ENCODE data around the gene HOXD8. TPM values are rescaled to one million over a fixed set of nuclear protein-coding genes. Genes with fewer than 3 reads are reported as not detected.

Gene HOXD8
- 0.21 and 1.7 TPM in 2 replicates for total RNA-seq

DNA sequence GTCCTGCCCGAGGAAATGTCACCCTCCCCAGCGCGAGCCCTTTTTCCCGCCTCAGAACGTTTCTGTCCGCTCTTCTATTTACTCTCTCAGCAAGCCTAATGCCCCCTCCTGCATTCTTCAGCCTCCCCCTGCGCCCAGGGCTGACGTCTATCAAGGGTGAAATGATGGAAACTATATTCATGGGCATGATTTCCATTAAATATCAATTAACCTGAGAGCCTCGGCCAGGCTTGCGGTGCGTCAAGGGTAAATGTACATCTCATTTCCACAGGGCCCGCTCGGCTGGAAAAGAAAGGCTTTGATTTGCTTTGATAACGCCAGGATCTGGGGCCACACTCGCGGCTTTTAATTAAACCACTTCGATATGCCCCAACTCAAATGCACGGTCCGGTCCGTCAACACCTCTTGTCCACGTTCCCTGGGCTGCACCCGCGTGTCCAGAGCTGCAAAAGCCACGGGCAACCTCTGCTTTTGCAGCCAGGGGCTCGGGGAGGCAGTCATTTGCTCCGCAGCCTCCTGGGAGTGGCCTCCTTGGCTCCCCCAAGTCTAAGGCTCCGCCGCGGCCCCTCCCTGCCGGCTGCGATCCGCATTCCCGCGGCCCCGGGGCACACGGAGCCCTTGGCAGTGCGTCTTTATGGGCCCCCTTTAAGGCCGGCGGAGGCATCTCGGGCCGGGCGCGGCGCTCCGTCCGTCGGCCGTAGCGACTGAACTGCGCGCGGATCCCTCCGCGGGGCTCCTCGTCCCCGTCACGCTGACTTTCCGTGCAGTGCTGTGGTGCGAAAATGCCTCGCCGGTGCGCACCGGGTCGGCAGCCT lies at the start of gene HOXD8:
Gene HOXD8, plus strand, starts transcription at position 724 of the 815 bp plus-strand sequence. CDS start 662 bp downstream, outside the sequence.

DNA sequence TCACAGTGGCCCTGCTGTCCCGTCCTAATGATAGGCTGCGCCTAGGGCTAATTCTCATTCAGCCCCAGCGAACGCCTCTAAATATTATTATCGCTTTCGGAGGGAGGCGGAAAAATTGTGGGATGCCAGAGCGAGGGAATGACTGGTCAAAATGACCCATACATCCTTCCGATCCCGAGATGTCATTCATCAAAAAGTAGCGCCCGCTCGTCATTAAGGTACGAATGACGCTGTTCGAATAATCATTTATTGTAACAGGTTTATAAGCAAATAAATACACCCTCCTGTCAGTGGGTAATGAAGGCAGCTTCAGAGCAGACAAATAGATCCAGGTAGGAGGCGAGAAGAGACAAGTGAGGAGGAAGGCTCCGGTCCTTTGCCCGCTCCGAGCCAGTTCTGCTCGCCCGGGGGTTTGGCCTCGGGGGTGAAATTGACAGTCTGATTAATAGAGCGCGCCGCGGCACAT lies 45.7 kb upstream of the HOXD8 start, which contains the start of gene EVX2:
Gene EVX2, minus strand, starts transcription at position 167 of the 466 bp plus-strand sequence. CDS start 186 bp downstream, outside the sequence.

DNA sequence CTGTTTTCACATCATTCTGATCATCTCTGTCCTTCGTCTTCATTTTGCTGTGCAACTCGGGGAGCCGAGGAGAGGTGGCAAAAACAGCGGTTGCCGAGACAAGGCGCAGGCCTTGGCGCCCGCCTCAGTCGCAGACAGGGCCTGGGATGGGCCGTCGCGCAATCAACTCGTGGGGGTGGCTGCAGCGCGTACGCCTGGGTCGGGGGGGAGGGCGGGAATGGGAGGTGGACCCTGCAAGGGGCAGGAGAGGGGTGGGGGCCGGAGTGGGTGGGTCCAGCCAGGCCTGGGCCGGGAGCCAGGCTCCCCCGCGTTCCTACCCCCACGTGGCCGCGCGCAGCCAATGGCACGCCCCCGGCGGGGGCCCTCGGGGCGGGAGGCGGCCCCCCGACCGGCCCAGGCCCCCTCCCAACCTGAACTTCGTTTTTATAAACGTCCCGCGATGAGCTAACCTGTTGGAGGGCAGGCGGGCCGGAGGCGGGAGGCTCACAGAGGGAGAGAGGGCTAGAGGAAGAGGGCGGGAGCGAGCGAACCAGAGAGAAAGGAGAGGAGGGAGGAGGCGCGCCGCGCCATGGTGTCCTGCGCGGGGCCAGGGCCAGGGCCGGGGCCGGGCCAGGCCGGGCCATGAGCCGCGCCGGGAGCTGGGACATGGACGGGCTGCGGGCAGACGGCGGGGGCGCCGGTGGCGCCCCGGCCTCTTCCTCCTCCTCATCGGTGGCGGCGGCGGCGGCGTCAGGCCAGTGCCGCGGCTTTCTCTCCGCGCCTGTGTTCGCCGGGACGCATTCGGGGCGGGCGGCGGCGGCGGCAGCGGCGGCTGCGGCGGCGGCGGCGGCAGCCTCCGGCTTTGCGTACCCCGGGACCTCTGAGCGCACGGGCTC lies 37.0 kb upstream of the HOXD8 start, which contains the start of gene HOXD13:
Gene HOXD13, plus strand, starts transcription at position 452 of the 875 bp plus-strand sequence. Its CDS starts 170 bp downstream, at position 622.

DNA sequence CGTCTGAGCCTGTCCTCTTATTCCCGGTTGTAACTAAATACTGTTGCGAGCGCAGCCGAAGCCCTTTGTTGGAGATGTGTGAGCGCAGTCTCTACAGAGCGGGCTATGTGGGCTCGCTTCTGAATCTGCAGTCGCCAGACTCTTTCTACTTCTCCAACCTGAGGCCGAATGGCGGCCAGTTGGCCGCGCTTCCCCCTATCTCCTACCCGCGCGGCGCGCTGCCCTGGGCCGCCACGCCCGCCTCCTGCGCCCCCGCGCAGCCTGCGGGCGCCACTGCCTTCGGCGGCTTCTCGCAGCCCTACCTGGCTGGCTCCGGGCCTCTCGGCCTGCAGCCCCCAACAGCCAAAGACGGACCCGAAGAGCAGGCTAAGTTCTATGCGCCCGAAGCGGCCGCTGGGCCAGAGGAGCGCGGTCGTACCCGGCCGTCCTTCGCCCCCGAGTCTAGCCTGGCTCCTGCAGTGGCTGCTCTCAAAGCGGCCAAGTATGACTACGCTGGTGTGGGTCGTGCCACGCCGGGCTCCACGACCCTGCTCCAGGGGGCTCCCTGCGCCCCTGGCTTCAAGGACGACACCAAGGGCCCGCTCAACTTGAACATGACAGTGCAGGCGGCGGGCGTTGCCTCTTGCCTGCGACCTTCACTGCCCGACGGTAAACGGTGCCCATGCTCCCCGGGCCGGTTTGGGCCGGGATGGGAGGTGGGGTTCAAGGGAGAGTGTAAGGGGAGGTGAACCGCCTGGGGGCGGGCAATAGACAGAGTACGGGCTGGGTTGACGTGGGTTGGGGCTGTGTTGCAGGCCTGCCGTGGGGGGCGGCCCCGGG lies 29.6 kb upstream of the HOXD8 start, which contains the start of gene HOXD12:
Gene HOXD12, plus strand, starts transcription at position 68 of the 819 bp plus-strand sequence. Its CDS starts 7 bp downstream, at position 75.

DNA sequence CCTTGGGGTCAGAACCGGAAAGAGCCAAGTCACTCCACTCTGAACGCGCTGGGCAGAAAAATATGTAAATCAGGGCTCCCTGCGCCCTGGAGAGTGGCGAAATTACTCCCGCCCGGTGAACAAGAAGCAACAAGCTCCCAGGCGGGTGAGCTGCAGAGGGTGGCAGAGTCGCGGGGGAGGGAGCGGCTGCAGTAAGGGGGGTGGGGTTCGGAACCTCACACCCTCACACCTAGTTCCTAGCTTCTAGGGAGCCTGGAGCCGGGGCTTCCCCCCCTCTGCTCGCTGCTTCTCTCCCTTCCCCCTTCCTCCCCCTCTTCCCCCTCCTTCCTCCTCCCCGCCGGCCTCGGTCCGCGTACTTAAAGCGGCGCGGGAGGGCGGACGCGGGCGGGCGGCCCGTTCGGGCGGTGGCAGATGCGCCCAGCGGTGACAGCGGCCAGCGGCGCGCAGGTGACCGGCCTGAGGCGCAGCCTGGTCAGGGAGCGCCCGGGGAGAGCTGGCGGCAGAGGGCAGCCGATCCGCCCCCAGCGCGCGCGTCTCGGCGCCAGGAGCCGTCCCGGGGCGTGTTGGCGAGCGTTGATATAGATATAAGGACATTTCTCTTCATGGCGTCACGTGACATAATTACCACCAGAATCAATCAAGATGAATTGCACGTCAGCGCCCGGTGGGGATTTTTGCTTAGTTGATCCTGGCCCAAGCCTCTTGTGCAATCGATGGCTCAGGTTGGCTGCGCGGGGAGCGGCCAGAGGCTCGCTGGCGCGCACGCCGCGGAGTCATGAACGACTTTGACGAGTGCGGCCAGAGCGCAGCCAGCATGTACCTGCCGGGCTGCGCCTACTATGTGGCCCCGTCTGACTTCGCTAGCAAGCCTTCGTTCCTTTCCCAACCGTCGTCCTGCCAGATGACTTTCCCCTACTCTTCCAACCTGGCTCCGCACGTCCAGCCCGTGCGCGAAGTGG lies 22.6 kb upstream of the HOXD8 start, which contains the start of gene HOXD11:
Gene HOXD11, plus strand, starts transcription at position 700 of the 959 bp plus-strand sequence. Its CDS starts 76 bp downstream, at position 776.

DNA sequence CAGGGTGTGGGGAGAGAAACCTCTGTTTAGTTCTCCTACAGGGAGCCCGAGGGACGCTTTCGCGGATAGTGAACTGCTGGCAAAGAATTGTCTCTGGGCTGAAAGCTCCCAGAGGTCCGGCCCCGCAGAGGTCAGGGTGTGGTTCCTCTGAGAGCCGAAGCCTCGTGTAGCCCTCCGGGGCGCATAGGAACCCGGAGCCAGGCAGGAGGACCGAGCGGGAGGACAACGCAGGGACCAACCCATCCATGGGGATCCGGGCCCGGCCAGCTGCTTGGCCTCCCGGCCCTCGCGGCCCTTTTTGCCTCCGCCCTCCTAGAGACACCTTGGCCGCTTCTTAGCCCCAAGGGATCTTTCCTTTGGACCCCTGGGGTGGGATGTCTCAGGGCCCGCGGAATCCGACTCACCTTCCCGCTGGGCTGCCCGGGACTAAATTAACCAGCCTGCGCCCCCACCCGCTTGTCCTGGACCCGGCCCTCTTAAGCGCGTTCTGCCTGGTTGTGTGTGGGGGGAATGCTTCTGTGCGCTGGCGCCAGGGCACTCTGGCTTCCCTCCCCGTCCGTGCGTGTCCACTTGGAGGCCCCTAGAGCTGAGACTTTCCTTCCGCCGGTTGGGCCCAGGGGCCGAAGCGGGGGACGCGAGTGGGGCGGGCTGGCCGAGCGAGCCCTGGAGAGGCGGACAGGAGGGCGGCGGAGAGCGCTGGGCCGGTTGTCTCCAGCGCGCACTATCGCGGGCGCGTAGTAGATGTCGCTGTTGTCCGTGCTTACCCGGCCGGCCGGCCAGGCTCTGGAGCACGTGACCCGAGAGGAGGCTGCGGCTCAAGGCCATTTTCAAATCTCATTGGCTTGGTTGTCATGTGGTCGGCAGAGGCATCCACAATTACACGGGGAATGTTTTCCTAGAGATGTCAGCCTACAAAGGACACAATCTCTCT lies 13.4 kb upstream of the HOXD8 start, which contains the start of gene HOXD10:
Gene HOXD10, plus strand, starts transcription at position 896 of the 931 bp plus-strand sequence. CDS start 56 bp downstream, outside the sequence.

DNA sequence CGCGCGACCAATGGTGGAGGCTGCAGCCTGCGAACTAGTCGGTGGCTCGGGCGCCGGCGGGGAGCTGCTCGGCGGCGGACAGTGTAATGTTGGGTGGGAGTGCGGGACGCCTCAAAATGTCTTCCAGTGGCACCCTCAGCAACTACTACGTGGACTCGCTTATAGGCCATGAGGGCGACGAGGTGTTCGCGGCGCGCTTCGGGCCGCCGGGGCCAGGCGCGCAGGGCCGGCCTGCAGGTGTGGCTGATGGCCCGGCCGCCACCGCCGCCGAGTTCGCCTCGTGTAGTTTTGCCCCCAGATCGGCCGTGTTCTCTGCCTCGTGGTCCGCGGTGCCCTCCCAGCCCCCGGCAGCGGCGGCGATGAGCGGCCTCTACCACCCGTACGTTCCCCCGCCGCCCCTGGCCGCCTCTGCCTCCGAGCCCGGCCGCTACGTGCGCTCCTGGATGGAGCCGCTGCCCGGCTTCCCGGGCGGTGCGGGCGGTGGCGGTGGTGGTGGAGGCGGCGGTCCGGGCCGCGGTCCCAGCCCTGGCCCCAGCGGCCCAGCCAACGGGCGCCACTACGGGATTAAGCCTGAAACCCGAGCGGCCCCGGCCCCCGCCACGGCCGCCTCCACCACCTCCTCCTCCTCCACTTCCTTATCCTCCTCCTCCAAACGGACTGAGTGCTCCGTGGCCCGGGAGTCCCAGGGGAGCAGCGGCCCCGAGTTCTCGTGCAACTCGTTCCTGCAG lies 6.7 kb upstream of the HOXD8 start, which contains the start of gene HOXD9:
Gene HOXD9, plus strand, starts transcription at position 37 of the 728 bp plus-strand sequence. Its CDS starts 50 bp downstream, at position 87.

DNA sequence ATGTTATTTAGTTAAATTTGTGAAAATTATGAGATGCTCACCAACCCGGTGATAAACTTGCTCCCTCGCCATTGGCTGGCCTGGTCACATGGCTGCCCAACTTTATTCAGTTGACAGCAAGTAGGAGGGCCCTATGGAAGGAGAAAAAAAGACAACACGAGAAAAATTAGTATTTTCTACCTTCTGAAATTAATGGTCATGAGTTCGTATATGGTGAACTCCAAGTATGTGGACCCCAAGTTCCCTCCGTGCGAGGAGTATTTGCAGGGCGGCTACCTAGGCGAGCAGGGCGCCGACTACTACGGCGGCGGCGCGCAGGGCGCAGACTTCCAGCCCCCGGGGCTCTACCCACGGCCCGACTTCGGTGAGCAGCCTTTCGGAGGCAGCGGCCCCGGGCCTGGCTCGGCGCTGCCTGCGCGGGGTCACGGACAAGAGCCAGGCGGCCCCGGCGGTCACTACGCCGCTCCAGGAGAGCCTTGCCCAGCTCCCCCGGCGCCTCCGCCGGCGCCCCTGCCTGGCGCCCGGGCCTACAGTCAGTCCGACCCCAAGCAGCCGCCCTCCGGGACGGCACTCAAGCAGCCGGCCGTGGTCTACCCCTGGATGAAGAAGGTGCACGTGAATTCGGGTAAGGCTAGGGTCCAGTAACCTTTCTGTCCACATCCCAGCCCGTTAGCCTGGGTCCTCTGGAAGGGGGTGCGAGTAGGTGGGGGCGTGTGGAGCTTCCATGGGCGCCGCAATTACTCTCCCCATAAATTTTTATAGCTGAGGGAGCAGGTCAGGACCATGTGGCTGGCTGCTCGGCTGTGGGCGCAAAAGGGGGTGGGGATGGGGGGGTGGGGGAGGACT lies 22.2 kb downstream of the HOXD8 start, which contains the start of gene HOXD4:
Gene HOXD4, plus strand, starts transcription at position 109 of the 846 bp plus-strand sequence. Its CDS starts 84 bp downstream, at position 193.

DNA sequence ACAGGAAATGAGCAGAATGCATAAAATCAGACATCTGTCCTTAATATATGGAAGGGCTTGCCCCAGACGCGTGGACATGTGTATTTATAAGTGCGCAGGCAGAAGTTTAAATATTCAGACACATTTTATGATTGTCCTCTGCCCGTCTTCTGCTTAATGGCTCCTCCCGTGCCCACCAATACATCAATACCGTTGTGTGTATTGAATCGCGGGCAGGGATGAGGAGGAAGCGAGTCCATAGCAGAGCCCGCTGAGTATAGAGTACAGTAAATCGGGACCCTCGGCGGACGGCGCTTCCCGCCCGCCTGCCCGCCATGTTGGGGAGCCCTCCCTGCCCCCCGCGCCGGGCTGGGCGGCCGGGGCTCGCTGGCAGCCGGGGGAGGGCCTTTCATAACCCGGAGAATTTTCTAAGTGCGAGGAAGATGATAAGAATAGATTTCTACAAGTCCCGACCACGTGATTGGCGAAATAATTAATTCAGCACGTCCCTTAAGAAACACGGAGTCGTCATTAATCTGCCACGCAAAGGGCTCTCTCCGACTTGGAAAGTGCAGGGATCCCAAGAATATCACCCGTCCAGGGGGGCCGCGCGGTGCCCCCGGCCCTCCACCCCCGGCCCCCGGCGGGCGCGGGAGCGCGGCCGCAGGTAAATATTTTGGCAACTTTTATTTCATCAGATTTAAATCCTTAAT lies 27.4 kb downstream of the HOXD8 start, which contains the start of gene HOXD3:
Gene HOXD3, plus strand, starts transcription at position 501 of the 692 bp plus-strand sequence. CDS start 11,808 bp downstream, outside the sequence.

Other genes with a start within 250 kb of the HOXD8 start
- 30.7 and 33.3 TPM in 2 replicates for gene LNPK, start 127.4 kb upstream of the HOXD8 start, total RNA-seq
- gene EVX2, start 45.7 kb upstream of the HOXD8 start, total RNA-seq, result not detected in 2 replicates
- gene HOXD13, start 37.0 kb upstream of the HOXD8 start, total RNA-seq, result not detected in 2 replicates
- gene HOXD12, start 29.9 kb upstream of the HOXD8 start, total RNA-seq, result not detected in 2 replicates
- 0.96 TPM in 1 of 2 replicates, not detected in the other for gene HOXD11, start 22.4 kb upstream of the HOXD8 start, total RNA-seq
- 0.48 TPM in 1 of 2 replicates, not detected in the other for gene HOXD10, start 12.9 kb upstream of the HOXD8 start, total RNA-seq
- gene HOXD9, start 7.0 kb upstream of the HOXD8 start, total RNA-seq, result 0.72 TPM in 1 of 2 replicates, not detected in the other
- gene HOXD4, start 21.8 kb downstream of the HOXD8 start, total RNA-seq, result 1.2 TPM in 1 of 2 replicates, not detected in the other
- 0.72 TPM in 1 of 2 replicates, not detected in the other for gene HOXD3, start 27.6 kb downstream of the HOXD8 start, total RNA-seq
- 0.21 and 1.7 TPM in 2 replicates for gene HOXD1, start 59.0 kb downstream of the HOXD8 start, total RNA-seq
- gene MTX2, start 139.7 kb downstream of the HOXD8 start, total RNA-seq, result 27.1 and 29.2 TPM in 2 replicates